ENCODE results near the gene SLC25A12. TPM values are rescaled to one million over a fixed set of nuclear protein-coding genes. Genes with fewer than 3 reads are reported as not detected.
A peak's percentile ranks its signal among the peaks of the same experiment; 100 is the strongest.

Gene SLC25A12
- total RNA-seq, 1 donor: 23.0 TPM

GRCh38 chr2:171858397-171858958 is 35.6 kb downstream of the SLC25A12 start:
- DNase-seq (ENCODE audit: low read depth): peak; percentile 64
- H3K4me3 ChIP-seq (ENCODE audit: low read depth, low read length): no peak overlapping the region
- TF ChIP-seq CTCF (IDR thresholded peaks at IDR 0.05; ENCODE audit: insufficient read depth, low read length): no peak

- TF ChIP-seq CTCF (IDR thresholded peaks at IDR 0.05; ENCODE audit: insufficient read depth, low read length): no peak
- peak; percentile 69 for DNase-seq (ENCODE audit: low read depth)
- H3K4me3 ChIP-seq (ENCODE audit: low read depth, low read length): no peak overlapping the region
These were observed 38.6 kb downstream of the SLC25A12 start for GRCh38 chr2:171855401-171855800.

- peak; percentile 6 for DNase-seq (ENCODE audit: low read depth)
- H3K4me3 ChIP-seq (ENCODE audit: low read depth, low read length): no peak overlapping the region
- no peak for TF ChIP-seq CTCF (IDR thresholded peaks at IDR 0.05; ENCODE audit: insufficient read depth, low read length)
These were observed 41.6 kb downstream of the SLC25A12 start for GRCh38 chr2:171852366-171852888.

- H3K4me3 ChIP-seq (ENCODE audit: low read depth, low read length): no peak overlapping the region
- no peak for DNase-seq (ENCODE audit: low read depth)
- TF ChIP-seq CTCF (IDR thresholded peaks at IDR 0.05; ENCODE audit: insufficient read depth, low read length): no peak
These were observed 46.4 kb downstream of the SLC25A12 start for GRCh38 chr2:171847627-171848026.

GRCh38 chr2:171846894-171847293 is 47.1 kb downstream of the SLC25A12 start:
- no peak for DNase-seq (ENCODE audit: low read depth)
- no peak overlapping the region for H3K4me3 ChIP-seq (ENCODE audit: low read depth, low read length)
- no peak for TF ChIP-seq CTCF (IDR thresholded peaks at IDR 0.05; ENCODE audit: insufficient read depth, low read length)

GRCh38 chr2:171841996-171842395 is 52.0 kb downstream of the SLC25A12 start:
- no peak for TF ChIP-seq CTCF (IDR thresholded peaks at IDR 0.05; ENCODE audit: insufficient read depth, low read length)

GRCh38 chr2:171837736-171838135 is 56.3 kb downstream of the SLC25A12 start:
- no peak for TF ChIP-seq CTCF (IDR thresholded peaks at IDR 0.05; ENCODE audit: insufficient read depth, low read length)
- H3K4me3 ChIP-seq (ENCODE audit: low read depth, low read length): no peak overlapping the region
- peak; percentile 64 for DNase-seq (ENCODE audit: low read depth)

More at GRCh38 chr2:171841996-171842395, 52.0 kb downstream of the SLC25A12 start:
- DNase-seq (ENCODE audit: low read depth): no peak
- H3K4me3 ChIP-seq (ENCODE audit: low read depth, low read length): no peak overlapping the region

All from fibroblast of the aortic adventitia (primary cell).